Transverse colon (tissue), 4 donors: Measurements from ENCODE around the gene RSF1. TPM values are rescaled to one million over a fixed set of nuclear protein-coding genes. Genes with fewer than 3 reads are reported as not detected.

ENCODE experiments used
- DNase-seq: peaks from one replicate; pipeline ENCODE4 v3.0.0-alpha.2; 2019
- H3K27ac ChIP-seq, 4 donors: fragments of 200-600 bp; sonication (generic); 2 replicates each; pipeline ENCODE4 v1.5.1; 2016 to 2018; ENCODE audit warnings: inconsistent platforms in 4 of 4
- H3K27me3 ChIP-seq: fragments of 200-600 bp; sonication (generic); 2 replicates; pipeline ENCODE4 v1.5.1; 2017; ENCODE audit warnings: inconsistent platforms
- H3K36me3 ChIP-seq, 4 donors: fragments of 200-600 bp; sonication (generic); 2 replicates each; pipeline ENCODE4 v1.5.1; 2017 to 2019; ENCODE audit warnings: inconsistent platforms in 4 of 4
- H3K4me1 ChIP-seq, 4 donors: fragments of 200-600 bp; sonication (generic); 2 replicates each; pipeline ENCODE4 v1.5.1; 2017 to 2020; ENCODE audit warnings: inconsistent platforms in 4 of 4
- H3K4me3 ChIP-seq, 4 donors: fragments of 200-600 bp; sonication (generic); 1 replicate in 1 of 4; 2 replicates in 3 of 4; pipeline versions ENCODE4 v1.5.1 to v1.6.1; 2017 to 2019; ENCODE audit warnings: inconsistent platforms in 4 of 4
- H3K9me3 ChIP-seq, 2 donors: fragments of 200-600 bp; sonication (generic); 2 replicates each; pipeline ENCODE4 v1.5.1; 2017 to 2019; ENCODE audit warnings: inconsistent platforms in 2 of 2
- EP300 ChIP-seq: sonication (generic); formaldehyde crosslinking; IDR thresholded peaks from one replicate; pipeline ENCODE4 v1.6.1; 2017; ENCODE audit warnings: antibody characterized with exemption, low read depth
- POLR2A ChIP-seq: fragments of 450-650 bp; IDR thresholded peaks from one replicate; pipeline ENCODE4 v1.6.1; 2016; ENCODE audit warnings: antibody characterized with exemption, mild to moderate bottlenecking, moderate library complexity
- POLR2AphosphoS5 ChIP-seq, 3 donors: sonication (generic); formaldehyde crosslinking; IDR thresholded peaks; one replicate each; pipeline ENCODE4 v1.6.1; 2016; ENCODE audit warnings: antibody characterized with exemption in 3 of 3
- WGBS, 2 donors: methylation state at CpG; one replicate each; pipeline ENCODE4 v1.1.5; 2018; ENCODE audit warnings: low coverage in 1 of 2; 5-methylcytosine and 5-hydroxymethylcytosine counted together
- in situ Hi-C, 4 donors: fragments of 200-750 bp; cut with MboI; loops; one replicate each; pipeline versions ENCODE4 v1.15.0 to v1.15.1; 2017; ENCODE audit warnings: low sequenced_read_pairs in 3 of 4, low pct_ligation_motif_present in 1 of 4, low pct_unique_long_range_greater_than_20kb in 1 of 4
- intact Hi-C: fragments of 100-400 bp; cut with DNase I; formaldehyde crosslinking; loops from one replicate; pipeline ENCODE4 v1.15.1; 2023; ENCODE audit warnings: low total_unique reads
- total RNA-seq, 4 donors: library from RNA; depleted of rRNA; stranded (reverse); fragments of >200 nt; gene quantifications; one replicate each; pipeline ENCODE4 v1.1.0, GENCODE V29; 2016
- TF ChIP-seq, protein P1 (sequence below), 5 experiments: fragments of 200-600 bp in 3 of 5; fragments of 450-650 bp in 2 of 5; sonication (generic) in 3 of 5; IDR thresholded peaks; 1 replicate in 2 of 5; 2 replicates in 3 of 5; pipeline ENCODE4 v1.5.1; 2016 to 2017; ENCODE audit warnings: antibody characterized with exemption in 5 of 5, inconsistent platforms in 3 of 5, mild to moderate bottlenecking in 2 of 5, moderate library complexity in 1 of 5

The RSF1 gene
- total RNA-seq, 4 donors from 2014 or later = 45.6 to 72.8 (median 58.1) TPM

DNA sequence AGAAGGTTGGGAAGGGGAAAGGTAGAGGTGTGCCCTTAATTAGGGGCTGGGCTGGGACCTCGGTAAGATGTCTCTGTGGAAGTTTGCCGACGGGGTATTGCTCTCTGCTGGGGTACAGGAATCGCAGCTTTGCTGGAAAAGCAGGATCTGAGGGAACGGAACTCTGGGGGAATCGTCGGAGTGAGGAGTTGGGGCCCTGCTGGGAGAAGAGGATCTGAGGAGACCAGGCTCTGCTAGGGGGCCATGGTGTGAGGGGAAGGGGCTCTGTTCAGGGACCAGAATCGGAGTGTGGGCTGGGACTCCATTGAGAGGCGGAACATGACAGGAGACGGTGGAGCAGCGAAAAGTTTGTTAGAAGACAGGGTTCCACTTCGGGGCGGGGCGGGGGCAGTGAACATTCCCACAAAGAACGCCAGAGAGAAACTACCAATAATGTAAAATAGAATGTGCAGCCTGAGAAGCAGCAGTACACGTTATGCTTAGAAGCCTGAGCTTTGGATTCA, 878 bp upstream of the RSF1 start:
- no peak for TF ChIP-seq POLR2A
- TF ChIP-seq, protein P1, sequence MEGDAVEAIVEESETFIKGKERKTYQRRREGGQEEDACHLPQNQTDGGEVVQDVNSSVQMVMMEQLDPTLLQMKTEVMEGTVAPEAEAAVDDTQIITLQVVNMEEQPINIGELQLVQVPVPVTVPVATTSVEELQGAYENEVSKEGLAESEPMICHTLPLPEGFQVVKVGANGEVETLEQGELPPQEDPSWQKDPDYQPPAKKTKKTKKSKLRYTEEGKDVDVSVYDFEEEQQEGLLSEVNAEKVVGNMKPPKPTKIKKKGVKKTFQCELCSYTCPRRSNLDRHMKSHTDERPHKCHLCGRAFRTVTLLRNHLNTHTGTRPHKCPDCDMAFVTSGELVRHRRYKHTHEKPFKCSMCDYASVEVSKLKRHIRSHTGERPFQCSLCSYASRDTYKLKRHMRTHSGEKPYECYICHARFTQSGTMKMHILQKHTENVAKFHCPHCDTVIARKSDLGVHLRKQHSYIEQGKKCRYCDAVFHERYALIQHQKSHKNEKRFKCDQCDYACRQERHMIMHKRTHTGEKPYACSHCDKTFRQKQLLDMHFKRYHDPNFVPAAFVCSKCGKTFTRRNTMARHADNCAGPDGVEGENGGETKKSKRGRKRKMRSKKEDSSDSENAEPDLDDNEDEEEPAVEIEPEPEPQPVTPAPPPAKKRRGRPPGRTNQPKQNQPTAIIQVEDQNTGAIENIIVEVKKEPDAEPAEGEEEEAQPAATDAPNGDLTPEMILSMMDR (IDR thresholded peaks at IDR 0.05) = no peak
- no peak for TF ChIP-seq POLR2AphosphoS5 (IDR thresholded peaks at IDR 0.05)
- TF ChIP-seq EP300 = no peak
- in situ Hi-C loops = loop anchor here in 1 of 4 donors (10.0 kb wide), 1 partner anchor 173 kb away; the partner anchor contains the start of gene INTS4
- peak; percentile 27 for DNase-seq
- H3K9me3 ChIP-seq = no peaks in the 10 kb centered on the region
- H3K4me1 ChIP-seq = peaks cover 8 to 48% (median 16%) of the 10 kb centered on the region in 4 donors
- H3K27me3 ChIP-seq = no peaks in the 10 kb centered on the region
- intact Hi-C loops = no loop called here
- peak overlapping the region; percentile 30 to 100 (median 97) for H3K4me3 ChIP-seq
- H3K27ac ChIP-seq = peak overlapping the region; percentile 96 to 99 (median 98)
- 0 to 1% methylated on average over 5 to 16 of the region's 16 CpGs for WGBS, 2 donors
- H3K36me3 ChIP-seq = no peaks in the 10 kb centered on the region

DNA sequence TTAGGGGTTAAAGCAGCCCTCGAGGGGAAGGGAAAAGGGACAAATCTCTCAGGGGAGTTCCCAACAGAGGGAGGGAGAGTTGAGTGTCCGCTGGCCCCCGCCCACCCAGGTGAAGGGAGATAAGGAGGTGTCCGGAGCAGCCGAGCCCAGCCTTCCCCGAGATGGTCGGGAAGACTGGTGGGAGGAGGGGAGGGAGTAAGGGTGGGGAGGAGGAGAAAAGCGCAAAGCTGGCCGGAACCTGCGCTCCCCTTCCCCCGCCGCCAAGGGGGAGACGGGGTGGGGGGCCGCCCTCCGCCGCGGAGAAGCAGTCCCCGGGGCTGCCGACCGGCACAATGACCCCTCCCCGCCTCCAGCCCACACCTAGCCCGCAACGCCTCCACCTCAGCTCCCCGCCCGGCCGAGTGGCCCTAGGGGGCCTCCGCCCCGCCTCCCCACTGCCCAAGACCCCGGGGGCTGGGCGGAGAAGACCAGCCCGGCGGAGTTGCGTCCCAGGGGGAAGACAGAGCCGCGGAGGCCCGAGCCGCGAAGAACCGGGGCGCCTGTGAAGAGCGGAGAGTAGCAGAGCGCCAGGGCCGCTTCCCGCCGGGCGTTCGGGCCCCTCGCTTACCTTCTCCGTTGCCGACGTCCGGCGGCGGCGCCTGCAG, 479 bp downstream of the RSF1 start:
- H3K9me3 ChIP-seq = peaks cover 0 to under 1% of the 10 kb centered on the region in 2 donors
- TF ChIP-seq, protein P1 (IDR thresholded peaks at IDR 0.05) = no peak
- TF ChIP-seq POLR2A = no peak
- no peak for TF ChIP-seq POLR2AphosphoS5 (IDR thresholded peaks at IDR 0.05)
- no peak for TF ChIP-seq EP300
- peaks cover 8 to 51% (median 16%) of the 10 kb centered on the region in 4 donors for H3K4me1 ChIP-seq
- H3K27me3 ChIP-seq = no peaks in the 10 kb centered on the region
- intact Hi-C loops = no loop called here
- peak; percentile 53 for DNase-seq
- H3K36me3 ChIP-seq = no peaks in the 10 kb centered on the region
- WGBS, 2 donors = 0% methylated on average over 2 to 53 of the region's 55 CpGs
- H3K27ac ChIP-seq = peak overlapping the region; percentile 96 to 99 (median 98)
- in situ Hi-C loops = loop anchor here in 1 of 4 donors (10.0 kb wide), 1 partner anchor 175 kb away; the partner anchor contains the start of gene INTS4
- H3K4me3 ChIP-seq = peak overlapping the region; percentile 95 to 100 (median 100)

DNA sequence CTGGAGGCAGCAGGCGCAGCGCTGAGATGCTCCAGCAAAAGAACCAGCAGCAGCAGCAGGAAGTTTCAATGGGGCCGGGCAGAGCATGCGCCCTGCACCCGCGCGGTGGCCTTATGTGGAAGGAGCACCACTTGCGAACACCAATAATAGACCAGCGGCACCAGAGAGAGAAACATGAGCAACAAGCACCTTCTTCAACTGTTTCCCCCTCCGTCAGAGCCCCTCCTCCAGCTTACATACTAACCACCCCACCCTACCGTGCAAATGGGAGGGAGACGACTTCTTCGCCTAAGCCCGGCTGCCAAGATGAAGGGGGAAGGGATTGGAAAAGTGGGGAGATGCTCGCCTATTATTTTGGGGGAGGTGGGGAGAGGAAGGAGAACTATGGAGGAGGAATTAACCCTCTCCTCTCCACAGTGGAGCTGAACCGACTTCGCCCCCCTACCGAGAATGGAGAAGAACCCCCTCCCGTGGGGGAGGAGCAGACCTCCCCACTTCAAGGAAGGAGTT, 1.1 kb downstream of the RSF1 start:
- H3K4me1 ChIP-seq = peaks cover 8 to 51% (median 16%) of the 10 kb centered on the region in 4 donors
- H3K4me3 ChIP-seq = peak overlapping the region; percentile 95 to 100 (median 100)
- H3K9me3 ChIP-seq = peaks cover 0 to 5% of the 10 kb centered on the region in 2 donors
- intact Hi-C loops (no loop called here), in situ Hi-C loops (no loop called here)
- no peaks in the 10 kb centered on the region for H3K36me3 ChIP-seq
- WGBS, 2 donors = 0% methylated on average over 6 to 19 of the region's 19 CpGs
- TF ChIP-seq POLR2AphosphoS5 (IDR thresholded peaks at IDR 0.05) = peak; percentile 59 to 83 (median 79)
- peak; percentile 49 for TF ChIP-seq POLR2A
- TF ChIP-seq EP300 = no peak
- TF ChIP-seq, protein P1 (IDR thresholded peaks at IDR 0.05) = peak in 3 of 5 experiments; percentile 17 to 46 (median 37)
- peak; percentile 89 for DNase-seq
- H3K27ac ChIP-seq = peak overlapping the region; percentile 96 to 99 (median 98)
- H3K27me3 ChIP-seq = no peaks in the 10 kb centered on the region

DNA sequence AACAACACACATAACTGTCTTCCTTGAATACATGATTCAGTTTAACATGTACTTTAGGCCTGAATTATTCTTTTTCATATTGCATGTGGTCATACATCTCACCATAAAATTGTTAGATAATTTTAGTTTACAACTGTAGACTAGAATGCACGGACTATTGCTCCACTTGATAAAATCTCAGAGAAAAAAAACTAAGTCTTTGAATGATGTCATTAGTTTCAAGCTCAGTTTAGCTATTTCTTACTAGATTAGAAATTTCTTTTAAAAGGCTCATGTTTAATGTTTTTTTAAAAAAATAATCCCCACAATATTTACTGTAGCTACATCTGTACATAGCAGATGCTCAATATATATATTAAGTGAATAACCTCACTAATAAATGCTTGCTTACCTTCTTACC, 5.1 kb downstream of the RSF1 start:
- 79 to 83% methylated on average over 1 of the region's 1 CpG for WGBS, 2 donors
- intact Hi-C loops (no loop called here), in situ Hi-C loops (no loop called here)
- H3K4me3 ChIP-seq = no peak overlapping the region
- H3K9me3 ChIP-seq = peaks cover 0 to 5% of the 10 kb centered on the region in 2 donors
- DNase-seq = no peak
- no peak overlapping the region for H3K27ac ChIP-seq
- no peaks in the 10 kb centered on the region for H3K36me3 ChIP-seq
- no peak for TF ChIP-seq POLR2AphosphoS5 (IDR thresholded peaks at IDR 0.05)
- TF ChIP-seq POLR2A = no peak
- TF ChIP-seq, protein P1 (IDR thresholded peaks at IDR 0.05) = no peak
- TF ChIP-seq EP300 = no peak
- H3K27me3 ChIP-seq = no peaks in the 10 kb centered on the region
- H3K4me1 ChIP-seq = peaks cover 8 to 24% (median 10%) of the 10 kb centered on the region in 4 donors
